Epidermal melanocyte (primary cell): ENCODE results near the gene JAM3.
"Not testable (repeated sequence)": the region's sequence is repeated elsewhere in the genome, so short reads cannot be mapped to it uniquely, and the experiment has no call there.

Experiments used
- DNase-seq: peaks from one replicate; pipeline ENCODE4 v3.0.0; 2011; ENCODE audit warnings: low spot score; ENCODE audit not compliant: insufficient read length

The JAM3 gene

DNA sequence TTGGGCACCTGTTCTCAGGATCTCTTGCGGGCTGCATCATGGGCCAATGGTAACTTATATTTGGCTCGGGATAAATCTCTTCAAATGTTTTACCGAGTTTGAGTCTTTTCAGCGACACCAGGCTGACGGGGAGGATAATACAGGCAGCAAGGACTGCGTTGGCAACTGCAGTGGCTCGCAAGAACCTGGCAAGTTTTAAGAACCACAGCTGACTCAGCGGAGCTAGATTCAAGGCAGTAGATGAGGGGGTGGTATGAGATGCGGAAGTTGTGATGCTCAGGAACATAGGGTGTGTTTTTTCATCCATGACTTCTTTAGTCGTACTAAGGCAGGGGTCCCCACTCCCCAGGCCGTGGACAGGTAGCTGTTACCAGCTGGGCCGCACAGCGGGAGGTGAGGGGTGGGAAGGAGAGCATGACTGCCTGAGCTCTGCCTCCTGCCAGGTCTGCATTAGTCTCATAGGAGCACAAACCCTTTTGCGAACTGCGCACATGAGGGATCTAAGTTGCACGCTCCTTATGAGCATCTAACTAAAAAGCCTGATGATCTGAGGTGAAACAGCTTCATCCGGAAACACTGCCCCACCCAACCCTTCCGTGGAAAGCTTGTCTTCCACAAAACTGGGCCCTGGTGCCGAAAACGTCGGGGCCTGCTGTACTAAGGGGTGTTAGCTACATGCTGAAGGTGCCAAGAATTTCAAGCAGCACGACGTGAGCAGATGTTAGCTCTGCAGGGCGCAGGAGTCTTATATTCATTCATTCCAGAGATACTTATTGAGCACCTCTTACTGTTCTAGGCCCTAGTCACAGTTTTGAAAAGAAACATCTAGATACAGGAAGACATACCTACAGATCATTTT is 6.4 kb upstream of the JAM3 start:
- DNase-seq = no peak

DNA sequence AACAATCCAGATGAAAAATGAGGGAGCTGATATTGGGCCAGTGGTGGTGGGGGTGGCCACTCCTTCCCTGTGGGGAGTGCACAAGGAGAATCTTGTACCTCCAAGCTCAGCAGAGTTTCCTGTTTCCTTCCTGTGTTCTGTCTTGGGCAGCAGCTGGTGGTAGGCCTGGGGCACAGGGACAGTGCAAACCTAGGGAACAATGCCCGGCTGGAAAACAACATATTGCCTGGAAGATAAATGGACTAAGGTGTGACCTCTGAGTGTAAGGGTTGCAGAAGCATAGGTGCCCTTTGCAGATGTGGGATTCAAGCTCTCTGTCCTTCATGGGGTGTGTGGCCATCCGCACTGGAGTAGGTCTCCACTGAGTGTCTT is 5.8 kb upstream of the JAM3 start:
- DNase-seq = no peak

DNA sequence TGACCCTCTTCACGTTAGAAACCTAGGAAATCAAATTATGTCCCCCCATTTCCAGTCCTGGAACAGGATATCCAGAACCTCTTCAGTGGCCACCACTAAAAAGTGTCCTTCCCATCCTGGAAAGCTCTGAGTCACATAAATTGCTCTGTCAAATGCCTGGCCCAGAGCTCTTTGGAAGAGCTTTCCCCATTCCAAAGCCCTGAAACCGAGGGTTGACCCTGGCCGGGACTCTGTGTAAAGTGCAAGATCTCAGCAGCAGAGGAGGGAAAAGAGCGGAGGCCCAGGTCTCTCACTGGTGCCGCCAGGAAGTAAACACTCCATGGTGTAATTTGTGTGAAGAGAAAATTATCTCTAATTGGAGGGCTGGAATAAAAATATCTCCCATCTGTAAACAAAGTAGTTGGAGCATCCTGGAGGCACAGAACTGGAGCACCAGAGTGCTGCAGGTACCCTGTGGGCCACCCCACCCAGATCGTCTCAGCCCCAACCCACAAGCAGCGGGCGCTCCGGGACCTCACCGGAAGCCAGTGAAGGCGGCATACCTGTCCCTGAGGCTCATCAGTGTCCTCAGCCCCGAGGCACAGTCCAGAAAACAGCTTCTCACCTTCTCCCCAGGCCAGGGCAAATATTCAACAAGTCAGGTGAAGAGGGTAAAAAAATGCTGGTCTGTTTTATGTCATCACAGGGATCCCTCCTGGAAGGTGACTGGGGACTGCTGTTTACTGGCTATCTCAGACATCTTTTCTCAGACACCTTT is 4.7 kb upstream of the JAM3 start:
- no peak for DNase-seq

DNA sequence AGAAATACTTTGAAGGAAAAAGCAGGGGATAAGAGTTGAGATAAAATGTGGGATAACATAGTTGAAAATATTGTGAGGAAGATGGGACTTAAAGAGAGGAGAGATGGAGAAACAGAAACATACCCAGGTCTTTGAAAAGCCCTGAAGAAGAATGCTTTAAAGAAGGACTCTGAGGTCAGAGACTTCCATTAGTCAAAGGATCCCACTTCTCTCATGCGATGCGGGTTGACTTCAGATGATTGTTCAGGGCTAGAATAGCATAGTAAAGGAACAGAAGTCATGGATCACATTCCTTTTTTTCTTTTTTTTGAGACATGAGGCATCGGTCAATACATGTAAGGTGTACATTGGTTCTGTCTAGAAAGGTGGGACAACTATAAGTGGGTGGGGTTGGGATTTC is 3.5 kb upstream of the JAM3 start:
- DNase-seq = no peak

DNA sequence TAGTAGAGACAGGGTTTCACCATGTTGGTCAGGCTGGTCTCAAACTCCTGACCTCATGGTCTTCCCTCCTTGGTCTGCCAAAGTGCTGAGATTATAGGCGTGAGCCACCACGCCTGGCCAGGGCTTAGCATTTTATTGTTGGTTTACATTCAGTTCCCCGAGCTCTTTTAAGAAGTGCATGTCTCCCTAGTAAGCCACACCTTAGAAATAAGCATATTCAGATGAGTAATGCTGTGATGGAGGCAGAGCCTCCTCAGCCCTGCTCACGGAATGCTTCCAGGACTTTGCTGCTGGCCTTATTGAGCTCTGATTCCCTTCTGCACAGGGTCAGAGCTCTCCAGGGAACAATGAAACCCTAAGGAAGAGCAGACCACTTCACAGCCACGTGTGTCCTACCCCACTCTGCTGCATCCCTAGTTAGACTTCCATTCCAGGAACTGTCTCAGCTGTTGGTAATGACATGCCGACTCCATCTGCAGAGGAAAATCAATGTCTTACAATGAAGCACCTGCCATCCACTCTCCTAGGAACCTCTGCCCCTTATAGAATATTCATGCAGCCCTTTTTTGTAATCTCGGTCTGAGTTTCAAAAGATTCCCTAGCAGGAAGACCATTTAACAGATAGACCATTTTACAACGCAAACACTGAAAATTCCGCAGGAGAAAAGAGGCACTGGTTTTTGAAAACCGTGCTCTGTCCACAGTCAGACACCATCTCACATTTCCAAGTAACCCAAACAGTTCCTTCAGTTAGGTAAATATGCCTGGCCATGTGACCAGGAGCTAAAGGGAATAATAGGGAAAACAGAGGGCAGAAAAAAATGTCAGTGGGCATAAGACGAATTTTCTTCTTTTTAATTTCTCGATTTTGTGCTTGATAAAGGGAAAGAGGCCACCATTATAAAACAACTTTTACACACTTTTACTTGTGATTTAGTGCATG is 1.7 kb upstream of the JAM3 start:
- DNase-seq = no peak

DNA sequence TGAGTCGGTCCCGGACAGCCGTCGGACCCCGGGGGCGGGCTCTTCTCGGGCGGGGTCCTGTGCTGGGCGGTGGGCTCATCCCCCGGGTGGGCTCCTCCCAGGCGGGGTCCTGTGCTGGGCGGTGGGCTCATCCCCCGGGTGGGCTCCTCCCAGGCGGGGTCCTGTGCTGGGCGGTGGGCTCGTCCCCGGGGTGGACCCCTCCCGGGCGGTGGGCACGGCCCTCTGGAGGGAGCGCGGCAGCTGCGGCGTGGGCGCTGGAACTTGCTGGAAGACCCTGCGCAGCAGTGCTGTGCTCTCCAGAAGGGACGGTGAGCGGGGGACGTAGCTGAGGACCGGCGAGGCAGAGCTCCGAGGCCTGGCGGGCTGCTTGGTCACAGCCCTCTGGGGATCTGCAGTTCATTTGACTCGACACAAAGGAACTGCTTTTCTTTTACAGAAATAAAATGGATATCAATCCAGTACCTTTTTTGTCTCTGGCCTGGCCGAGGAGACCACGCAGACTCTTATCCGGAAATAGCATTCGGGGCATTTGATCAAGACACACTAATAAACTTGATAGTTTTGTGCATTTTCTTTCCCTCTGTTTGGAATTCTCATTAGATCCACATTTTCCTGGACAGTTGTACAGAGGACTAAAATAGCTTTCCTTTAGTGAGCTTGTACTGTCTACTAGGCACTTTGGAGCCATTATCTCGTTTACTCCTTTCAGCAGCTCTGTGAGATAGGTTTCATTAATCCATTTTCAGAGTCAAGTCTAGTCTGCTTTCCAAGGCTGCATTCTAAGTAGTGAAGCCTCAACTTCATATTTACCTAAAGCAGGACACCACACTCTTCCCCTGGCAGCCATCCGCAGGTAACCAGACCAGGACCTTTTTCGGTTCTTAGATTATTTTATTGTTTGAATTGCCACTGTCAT is 812 bp downstream of the JAM3 start:
- DNase-seq = no peak

DNA sequence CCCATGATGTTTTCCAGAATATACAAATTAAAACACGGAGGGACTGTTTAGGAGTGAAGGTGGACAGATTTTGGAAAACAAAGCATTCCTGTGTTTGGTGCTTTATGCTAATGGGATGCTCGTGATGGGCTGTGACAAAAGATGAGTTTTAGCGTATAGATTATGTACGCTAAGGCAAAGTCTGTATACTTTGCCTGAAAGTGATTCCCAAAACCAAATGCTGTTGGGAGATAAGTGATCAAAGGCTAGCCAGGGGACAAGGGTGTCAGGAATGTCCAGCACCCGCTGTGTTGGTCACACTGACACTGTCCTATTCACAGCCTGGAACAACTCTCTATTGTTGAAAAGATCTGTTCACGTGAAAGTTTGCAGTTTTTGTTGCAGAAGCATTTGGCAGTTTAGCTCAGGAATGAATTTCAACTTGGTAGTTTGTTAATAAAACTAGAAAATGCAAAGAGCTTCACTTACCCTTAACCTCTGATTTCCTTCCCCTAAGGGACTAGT is 1.5 kb downstream of the JAM3 start:
- DNase-seq = no peak

DNA sequence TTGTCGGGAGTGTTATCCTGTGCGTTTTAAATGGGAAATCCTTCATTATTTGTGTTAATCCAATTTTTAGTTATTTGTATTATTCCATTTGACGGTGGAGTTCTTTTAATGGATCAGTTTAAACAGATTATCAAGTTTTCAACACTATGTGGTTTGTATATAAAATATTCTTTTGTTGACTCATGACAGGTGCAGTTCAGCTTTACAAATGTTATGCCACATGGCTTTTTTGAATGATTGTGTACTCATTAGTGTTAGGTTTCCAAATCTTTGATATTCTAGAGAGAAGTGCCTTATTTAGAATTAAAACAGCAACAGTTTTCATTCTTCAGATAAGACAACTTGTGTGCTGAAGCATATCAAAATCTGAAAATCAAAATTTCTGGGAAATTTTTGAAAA is 2.4 kb downstream of the JAM3 start:
- no peak for DNase-seq

DNA sequence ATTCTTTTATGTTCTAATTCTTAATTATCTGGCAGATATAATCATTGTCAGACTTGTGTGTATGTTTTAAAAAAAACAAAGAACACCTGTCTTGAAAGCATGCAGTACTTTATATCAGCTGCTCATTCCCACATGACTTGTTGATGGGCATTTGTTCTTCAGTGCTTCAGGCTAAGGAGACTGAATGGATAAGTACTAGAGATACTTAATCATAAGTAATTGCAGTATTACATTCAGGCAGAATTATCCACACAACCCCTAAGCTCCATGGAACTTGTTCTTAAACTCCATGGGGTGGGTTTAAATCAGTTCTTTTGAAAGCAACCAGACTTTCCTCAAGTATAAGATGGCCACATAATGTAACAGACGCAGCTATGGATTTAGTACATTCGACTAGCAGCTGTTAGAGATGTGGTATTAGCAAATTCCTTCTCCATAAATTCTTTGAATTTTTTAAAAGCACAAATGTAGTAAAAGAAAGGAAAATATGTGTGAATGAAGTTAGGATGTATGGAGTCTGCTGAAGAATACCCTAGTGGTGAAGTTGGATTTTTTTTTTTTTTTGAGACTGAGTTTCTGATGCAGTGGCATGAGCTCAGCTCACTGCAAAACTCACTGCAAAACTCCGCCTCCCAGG is 3.0 kb downstream of the JAM3 start:
- DNase-seq = no peak

DNA sequence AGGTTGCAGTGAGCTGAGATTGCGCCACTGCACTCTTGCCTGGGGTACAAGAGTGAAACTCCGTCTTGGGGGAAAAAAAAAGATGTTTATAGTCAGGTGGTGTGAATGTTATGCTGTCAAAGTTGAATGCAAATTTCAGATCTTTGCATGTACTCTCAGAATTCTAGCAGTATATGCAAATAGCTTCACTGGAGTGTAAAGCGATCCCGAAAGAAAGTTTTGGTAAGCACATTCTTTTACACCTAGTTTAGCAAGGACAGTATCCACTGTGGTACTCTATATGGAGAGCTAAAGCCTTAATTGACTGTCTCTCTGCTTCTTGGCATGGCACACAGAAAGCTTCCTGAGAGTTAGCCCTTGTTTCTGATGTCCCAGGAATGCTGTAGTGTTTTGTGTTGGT is 4.0 kb downstream of the JAM3 start:
- no peak for DNase-seq

DNA sequence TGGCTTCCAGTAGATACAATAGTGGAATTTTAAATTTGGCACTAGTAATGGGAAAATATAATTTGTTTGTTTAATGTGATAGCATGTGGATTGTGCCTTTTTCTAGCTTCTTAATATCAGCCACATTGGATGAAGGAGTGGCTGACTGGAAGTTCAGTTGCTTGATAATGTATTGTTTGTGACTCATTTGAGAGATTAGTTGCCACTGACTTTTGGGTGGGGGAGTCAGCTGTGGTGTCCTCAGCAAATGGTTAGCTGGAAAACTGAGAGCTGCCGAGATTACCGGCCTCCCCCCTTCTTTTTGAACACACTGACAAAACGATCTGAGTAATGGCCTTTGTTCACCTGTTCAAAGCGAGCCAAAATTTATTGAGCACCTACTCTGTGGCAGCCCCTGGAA is 5.5 kb downstream of the JAM3 start:
- DNase-seq = no peak

DNA sequence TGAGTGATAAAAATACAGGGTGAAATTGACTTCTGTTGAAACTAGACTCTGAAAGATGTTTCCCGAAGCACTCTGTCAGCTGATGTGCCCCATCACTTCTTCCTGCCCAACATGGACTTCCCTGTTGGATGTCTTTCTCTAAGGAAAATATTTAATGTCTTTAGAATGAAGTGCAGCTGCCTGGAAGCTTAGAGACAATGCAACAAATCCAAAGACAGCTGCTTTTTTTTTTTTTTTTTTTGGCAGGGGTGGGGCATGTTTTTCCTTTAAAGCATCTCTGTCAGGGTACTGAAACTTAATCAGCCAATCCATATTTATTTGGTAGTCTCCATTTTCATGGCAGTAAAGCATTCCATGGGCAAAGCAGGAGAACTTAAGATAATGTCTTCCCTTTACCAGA is 5.9 kb downstream of the JAM3 start:
- DNase-seq = no peak

DNA sequence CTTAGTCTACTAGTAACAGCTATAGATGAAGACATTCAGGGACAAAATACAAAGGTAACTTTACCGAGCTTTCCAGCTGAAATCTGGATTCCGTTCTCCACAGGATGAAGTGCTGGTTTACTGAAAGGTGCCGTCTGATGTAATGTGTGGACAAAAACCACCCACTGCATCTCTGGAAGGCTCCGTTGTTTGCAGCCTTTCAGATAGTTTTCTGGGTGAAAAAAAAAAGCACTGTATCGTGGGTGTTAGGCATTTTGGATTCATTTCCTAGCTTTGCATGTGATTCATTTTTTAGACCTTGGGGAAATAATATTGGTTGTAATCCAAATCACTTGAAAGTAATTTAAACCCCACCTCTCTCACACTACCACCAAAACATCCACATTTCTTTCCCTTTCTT is 10.4 kb downstream of the JAM3 start:
- DNase-seq = no peak

DNA sequence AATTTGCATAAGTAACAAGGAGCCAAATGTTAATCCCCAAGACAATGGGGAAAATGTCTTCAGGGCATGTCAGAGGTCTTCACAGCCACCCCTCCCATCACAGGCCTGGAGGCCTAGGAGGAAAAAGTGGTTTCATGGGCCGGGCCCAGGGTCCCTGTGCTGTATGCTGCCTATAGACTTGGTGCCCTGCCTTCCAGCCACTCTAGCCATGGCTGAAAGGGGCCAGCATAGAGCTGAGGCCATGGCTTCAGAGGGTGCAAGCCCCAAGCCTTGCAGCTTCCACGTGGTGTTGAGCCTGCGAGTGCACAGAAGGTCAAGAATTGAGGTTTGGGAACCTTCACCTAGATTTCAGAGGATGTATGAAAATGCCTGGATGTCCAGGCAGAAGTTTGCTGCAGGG is 12.4 kb downstream of the JAM3 start:
- not testable (repeated sequence) for DNase-seq

DNA sequence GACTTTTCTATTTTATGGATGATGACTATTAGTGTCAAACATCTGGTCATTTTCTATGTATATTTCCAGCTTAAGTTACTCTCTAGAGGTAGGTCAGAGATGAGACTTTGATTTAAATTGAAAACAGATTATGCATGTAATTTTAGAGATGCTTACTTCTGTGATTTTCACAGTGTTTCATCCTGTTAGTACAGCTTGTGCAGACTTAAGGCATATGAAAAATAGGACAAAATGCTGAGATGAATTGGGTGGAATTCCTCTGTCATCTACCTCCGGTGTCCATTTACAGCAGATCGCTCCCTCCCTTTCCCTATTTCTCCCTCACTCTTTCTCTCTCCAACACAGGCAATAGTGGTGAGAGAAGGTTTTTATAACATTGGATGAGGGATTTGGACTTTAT is 14.1 kb downstream of the JAM3 start:
- DNase-seq = no peak

DNA sequence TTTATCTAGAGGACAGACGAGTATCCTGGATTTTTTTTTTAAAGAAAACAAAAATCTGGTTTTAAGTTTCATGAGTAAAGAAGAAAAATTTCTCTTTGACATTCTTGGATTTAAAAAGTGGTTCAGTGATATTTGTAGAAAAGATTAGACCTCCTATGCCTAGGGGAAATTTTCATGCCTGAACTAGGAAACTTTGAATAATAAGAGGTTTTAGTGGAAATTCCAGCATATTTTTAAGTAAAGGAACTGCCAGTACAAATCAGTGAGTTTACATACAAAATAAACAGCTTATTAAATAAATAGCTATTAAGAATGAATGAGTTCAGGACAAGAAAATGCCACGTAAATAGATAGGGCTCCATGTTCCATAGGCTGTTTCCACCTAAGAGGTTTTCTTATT is 17.5 kb downstream of the JAM3 start:
- DNase-seq = no peak

DNA sequence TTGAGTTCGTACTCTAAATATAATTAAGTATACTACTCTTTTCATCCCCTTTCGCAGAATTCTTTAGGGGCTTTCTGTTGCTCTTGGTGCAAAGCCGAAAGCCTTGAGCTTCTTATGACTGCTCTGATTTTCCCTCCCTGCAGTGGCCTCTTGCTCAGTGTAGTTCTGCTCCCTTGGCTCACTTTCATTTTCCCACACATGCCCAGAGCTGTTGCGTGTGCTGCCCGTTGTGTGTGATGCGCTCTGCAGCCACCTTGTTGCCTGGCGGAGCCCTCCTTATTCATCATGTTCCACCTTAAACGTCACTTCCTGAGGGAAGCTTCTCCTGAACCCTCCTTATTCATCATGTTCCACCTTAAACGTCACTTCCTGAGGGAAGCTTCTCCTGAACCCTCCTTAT is 23.1 kb downstream of the JAM3 start:
- DNase-seq = not testable (repeated sequence)

DNA sequence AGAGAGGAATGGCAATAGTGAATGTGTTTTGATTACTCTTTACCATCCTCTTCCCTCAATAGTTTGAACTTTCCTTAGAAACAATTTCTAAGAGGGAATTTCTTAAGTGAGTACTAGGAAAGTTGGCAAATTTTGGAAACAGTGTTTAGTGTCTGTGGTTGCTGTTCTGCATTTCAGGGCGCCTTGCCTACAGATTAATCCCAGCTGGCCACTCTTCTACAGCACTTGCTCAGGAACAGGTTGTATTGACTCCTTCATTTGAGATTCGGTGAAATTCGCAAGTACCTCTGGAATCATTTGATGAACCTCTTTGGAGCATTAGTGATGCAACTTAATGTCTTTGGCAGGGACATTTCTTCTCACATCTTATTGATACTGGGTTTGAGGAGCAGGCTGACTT is 28.3 kb downstream of the JAM3 start:
- DNase-seq = no peak

DNA sequence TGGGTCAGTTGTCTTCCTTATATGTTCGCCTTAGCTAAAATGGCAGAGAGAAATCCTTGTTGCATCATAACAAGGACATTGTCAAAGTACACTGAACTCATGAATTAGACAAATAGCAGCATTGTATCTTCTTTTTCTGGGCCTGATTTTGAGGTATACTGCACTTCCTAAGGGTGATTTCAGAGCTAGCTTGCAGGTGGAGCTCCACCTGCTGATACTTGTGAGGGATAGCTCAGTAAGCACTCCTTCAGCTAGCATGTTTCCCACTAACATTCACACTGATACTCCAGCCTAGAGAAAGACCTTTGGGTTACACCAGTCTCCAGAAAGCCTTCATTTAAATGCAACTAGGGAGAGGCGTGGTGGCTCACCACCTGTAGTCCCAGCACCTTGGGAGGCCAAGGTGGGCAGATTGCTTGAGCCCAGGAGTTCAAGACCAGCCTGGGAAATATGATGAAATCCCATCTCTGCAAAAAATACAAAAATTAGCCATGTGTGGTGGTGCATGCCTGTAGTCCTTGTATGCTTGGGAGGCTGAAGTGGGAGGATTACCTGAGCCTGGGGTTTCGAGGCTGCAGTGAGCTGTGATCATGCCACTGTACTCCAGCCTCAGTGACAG is 29.8 kb downstream of the JAM3 start:
- no peak for DNase-seq

DNA sequence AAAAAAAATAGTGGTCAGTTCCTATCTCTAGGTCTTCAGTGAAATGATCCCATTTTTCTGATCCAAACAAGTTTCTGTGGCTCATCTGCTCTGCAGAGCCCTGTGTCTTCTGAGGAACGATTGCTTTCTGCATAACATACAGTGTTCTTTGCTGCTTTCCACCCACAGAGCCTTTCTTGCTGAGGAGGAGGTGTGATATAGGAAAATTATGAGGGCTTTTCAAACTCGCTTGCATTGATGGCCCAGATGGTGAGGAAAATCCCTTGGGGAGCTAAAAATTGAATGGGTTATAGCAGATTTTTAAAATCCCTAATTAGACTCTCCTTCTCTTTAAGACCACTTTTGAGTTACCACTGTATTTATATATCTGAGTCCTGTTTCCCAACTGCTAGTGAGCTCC is 31.3 kb downstream of the JAM3 start:
- DNase-seq = no peak
